ENCODE data around the gene HOXB8.

- TF ChIP-seq, protein P1, sequence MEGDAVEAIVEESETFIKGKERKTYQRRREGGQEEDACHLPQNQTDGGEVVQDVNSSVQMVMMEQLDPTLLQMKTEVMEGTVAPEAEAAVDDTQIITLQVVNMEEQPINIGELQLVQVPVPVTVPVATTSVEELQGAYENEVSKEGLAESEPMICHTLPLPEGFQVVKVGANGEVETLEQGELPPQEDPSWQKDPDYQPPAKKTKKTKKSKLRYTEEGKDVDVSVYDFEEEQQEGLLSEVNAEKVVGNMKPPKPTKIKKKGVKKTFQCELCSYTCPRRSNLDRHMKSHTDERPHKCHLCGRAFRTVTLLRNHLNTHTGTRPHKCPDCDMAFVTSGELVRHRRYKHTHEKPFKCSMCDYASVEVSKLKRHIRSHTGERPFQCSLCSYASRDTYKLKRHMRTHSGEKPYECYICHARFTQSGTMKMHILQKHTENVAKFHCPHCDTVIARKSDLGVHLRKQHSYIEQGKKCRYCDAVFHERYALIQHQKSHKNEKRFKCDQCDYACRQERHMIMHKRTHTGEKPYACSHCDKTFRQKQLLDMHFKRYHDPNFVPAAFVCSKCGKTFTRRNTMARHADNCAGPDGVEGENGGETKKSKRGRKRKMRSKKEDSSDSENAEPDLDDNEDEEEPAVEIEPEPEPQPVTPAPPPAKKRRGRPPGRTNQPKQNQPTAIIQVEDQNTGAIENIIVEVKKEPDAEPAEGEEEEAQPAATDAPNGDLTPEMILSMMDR (conservative IDR thresholded peaks at IDR 0.05; ENCODE audit: low read depth, low read length): no peak
- TF ChIP-seq EZH2 (IDR thresholded peaks at IDR 0.05; ENCODE audit: low read length, unreplicated experiment): no peak
These were observed 15.2 kb upstream of the HOXB8 start for GRCh38 chr17:48630009-48630924.

Measured in PC-3 (cell line).